ENCODE data around the gene POMT2.

POMT2 gene

DNA sequence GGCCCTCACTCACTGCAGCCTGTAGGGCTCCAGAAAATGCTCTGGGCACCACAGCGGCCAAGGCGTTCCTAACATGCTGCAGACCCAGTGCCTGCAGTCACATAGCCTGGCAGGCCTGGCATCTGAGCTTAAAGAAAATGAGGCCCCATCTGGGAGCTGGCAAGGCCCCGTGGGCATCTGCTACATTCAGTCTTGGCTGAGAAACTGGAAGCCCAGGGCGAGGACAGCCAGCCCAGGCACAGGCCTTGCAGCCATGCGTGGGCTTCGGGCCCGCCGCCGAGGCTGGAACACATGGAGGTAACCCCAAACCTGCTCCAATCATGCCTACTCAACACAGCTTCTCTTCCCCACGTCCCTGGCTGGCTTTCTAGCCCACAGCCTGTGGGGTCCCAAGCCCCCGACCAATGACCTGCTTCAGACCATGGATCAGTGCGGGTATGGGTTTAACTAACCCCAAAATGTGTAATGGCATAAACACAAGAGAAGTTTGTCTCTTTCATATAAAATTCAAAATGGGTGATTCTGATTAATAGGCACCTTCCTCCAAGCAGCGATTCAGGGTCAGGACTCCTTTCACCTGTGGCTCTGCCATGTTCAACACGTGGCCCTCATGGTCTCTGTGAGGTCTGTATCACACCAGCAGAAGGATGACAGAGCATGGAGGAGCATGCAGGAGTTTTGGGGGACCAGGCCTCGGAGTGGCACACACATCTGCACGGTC lies 56.1 kb downstream of the POMT2 start:
- no peak for DNase-seq

DNA sequence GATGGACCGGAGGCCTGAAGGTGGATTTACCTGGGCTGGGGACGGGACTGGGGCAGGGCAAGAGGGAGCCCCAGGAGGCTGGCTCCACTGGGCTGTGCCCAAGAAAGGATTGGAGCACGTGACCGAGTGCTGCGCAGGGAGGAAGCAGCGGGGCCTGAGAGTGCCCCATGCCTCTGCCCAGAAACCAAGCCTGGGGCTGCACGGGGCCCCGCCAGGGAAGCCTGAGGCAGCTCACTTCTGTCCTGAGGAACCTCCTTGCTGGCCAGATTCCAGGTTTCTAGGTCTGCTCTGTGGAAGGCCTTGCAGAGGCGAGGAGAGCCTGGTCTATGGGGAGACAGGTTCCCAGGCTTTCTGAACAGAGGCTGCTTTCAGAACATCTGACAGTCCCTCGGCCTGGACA lies 60.1 kb downstream of the POMT2 start:
- no peak for DNase-seq

DNA sequence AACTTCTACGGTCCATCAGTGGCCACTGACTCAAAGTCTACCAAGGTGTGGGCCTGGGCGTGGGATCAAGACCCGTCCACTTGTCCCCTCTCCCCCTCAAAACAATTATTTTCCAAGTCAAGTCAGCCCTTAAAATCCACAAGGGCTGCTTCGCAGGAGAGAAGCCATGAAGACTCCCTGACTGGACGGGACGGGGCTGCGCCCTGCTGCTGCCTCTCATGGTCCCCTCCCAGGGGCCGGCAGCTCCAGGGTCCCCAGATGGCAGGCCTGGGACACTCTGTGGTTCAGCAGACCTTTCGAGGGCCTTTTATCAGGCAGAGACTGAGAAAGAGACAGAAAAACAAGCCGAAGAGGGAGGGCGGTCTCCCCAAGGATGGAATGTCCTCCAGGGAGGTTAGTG lies 60.5 kb downstream of the POMT2 start:
- DNase-seq: no peak

DNA sequence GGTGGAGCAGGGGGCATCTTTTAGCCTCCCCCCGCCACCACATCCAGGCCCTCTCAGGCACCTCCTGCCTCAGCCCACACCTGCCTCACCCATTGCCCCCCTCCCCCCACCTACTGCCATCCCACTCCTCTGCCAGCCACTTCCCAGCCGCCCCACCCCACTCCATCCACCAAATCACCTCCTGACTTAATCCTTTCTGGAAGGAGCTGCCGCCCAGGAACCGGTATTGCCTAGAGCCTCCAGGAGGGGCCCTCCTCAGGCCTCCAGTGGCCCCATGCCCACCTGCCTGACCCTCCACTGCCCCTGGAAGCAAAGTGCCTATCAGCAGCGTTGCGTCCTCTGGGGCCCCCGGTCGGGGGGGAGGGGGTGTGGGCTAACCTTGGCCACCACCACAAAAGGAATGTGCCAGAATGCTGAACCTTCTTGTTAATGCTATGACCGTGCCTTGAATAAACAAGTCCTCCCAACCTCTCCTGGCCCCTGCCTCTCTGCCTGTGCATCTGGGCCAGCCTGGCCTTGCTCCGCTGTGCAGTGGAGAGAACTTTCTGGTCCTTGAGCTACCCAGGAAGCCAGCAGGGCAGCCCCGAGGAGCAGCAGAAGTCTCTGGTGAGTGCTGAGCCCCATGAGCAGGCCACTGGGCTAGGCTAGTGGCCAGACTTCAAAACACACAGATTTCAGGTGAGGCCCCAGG lies 61.5 kb downstream of the POMT2 start:
- DNase-seq: no peak

DNA sequence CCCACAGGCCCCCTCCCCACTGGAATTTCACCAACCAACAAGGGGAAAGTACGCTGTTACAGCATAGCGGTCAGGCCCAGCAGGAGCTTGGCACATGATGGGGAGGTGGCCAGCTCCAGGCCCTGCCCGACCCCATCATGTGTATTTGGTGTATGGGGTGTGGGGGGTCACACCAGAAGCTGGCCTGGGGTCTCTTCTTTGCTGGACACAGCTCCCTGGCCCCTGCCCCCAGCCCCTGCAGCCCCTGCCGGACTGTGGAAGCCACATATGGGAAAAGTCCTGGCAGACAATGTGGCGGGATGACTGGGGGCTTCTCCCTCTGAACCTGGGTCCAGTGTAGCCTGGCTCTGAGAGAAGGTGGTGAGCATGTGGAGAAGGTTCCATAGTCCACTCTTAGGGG lies 62.1 kb downstream of the POMT2 start:
- DNase-seq: no peak

DNA sequence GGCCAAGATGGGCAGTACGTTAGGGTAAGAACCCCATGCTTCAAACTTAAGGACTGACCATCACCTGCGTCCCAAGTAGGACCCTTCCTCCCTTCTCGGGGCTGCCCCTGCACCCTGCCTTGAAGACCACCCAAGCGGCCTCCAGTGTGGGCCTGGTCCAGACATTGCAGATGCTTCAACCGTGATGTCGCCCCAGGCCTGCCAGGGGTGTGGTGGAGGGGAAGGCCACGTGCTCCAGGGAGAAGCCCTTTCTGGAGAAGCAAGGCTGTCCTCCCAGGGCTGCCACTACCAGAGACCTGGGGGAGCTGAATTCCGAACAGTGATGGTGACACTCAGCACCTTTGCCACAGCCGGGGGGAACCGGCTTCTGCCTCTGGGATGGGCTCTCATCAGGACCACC lies 63.0 kb downstream of the POMT2 start:
- no peak for DNase-seq

DNA sequence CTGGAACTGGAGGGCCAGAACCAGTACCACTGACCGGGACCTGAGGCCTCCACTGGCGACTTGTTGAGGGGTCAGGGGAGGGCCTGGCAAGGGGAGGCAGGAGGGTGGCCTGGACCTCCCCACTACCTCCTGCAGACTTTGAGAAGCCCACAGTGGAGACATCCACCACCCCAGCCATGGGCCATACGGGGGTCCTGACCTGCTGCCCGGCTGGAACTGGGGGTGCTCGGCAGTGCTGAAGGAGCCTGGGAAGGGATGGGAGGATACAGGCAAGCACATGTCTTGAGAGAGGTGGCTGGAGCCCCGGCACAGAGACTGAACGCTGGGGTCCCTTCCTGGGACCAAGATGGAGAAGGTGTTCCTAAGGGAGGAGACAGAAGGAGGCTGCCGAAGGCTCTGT lies 64.0 kb downstream of the POMT2 start:
- DNase-seq: no peak

DNA sequence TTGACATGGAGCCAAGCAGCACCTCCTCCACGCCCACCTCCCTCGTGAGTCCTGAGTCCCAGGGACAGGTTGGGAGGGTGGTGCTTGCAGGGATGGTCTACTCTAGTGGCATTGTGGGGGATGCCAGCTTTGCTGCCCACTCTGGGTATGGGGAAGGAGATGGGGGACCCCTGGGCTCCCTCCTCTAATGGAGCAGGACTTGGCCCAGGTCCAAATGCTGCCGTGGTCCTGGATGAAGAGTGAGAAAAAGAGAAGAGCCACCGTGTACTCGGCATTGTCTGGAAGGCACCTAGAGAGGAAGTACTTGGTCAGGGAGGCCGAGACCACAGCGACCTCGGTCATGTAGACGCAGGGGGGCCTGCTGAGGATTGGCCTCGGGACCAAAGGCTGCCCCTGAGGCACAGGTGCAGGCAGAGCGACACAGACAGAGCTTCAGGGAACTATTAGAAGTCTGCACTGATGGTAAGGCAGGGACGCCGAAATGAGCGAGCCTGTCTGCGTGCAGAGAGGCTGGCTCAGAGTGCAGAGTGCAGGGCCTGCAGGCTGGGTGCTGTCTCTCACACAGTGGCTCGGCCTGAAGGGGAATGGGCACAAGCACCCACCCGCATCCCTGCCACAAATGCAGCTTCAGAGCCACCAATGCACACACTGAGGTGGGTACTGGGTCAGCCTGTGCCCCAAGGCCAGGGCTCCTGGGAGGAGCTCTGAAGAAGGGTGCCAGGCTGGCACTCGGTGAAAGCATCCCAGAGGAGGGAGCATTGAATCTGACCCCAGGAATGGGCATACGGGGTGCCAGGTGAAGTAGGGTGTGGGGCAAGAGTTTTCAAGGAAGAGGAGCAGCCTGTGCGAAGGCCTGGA lies 67.1 kb downstream of the POMT2 start:
- DNase-seq: no peak

DNA sequence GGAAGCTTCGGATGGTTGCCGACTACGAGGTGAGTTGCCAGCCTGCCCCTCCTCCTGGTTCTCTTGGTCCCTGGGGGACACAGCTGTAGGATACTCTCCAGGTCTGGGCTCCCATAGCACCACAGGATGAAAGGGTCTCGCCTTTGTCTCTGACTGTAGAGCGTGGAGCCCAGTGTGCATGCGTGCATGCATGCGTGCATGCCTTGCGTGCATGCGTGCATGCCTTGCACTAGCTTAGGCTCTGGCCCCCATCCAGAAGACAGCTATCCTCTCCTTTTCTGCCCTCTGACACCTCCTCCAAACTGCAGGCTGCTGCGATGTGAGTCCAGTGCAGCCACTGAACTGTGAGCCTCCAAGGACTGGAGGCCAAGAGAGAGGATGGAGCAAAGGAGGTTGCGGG lies 68.8 kb downstream of the POMT2 start:
- DNase-seq: no peak

DNA sequence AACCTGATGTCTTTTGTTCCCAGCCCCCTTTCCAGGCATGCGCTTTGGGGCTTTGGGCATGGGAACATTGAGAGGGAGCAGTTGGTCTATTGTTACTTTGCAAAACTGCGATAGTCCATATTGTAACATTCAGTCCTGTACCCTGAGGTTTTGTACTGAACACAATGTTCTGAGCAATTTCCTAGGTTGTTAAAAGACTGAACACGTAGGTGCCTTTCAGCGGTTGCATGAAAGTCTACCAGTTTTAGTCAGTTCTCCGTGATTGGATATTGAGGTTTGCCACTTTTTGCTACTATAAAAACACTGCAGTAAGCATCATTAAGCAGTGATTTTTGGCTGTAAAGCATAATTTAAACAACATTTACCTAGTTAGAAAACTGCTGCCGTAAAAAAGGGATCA lies 69.8 kb downstream of the POMT2 start:
- no peak for DNase-seq

DNA sequence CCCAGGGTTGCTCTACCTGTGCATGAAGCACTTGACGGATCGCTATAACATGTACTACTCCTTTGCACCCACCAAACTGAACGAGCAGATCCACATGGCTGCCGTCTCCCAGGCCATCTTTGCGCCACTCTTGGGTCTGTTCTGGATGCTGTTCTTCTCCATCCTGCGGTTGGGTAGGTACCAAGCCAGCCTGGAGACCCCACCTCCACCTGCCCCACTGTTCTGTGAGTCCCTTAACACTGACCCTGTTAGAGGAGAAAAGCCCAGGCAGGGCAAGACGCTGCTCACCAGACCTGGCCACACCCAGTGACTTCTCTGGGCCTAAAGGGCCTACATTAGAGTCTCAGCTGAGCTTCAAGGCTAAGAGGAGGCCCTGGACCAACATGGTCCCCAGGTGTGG lies 71.4 kb downstream of the POMT2 start:
- DNase-seq: no peak

DNA sequence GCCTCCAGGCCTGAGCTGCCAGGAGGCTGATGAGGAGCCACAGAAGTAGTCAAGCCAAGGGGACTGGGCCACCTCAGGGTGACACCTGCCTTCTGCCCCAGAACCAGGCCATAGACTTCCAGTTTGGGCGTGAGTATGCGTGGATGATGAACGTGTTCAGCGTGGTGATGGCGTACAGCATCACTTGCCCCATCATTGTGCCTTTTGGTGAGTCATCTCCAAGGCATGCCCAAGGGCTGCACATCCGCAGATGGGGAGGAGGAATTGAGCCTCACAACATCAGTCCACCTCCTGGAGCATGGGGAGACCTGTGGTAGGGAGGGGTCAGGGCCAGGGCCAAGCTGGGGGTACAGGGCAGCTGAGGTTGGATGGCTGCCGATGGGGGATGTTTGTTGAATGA lies 72.0 kb downstream of the POMT2 start:
- DNase-seq: no peak

DNA sequence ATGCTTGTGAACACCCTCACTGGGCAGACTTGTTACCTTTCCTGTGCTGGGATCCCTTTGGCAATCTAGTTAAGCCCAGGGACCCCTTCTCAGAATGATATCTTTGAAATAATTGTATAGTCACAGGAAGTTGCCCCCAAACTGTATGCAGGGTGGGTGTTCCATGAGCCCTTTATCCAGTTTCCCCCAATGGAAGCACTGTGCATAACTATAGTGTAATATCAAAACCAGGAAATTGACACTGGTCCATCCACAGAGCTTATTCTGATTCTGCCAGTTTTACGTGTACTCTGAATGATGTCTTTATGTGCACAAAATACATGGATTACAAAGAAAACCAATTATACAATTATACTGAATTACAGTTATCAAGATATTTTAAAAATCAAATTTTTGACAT lies 73.9 kb downstream of the POMT2 start:
- no peak for DNase-seq

DNA sequence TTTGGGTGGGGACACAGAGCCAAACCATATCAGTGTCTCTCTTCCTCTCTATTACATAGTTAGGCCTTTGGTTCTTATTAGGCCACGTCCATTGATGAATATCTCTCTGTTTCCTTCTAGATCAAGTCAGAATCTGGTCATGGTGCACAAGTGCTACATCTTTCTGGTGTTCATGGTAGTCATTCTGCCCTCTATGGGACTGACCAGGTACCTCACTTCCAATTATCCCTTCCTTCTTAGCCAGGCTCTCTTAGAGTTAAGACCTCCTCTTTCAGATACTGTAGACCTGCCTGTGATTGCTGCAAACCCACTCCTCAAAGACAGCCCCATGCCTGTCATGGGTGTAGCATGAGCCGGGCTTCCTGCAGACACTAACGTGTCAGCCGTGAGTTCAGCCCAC lies 74.9 kb downstream of the POMT2 start:
- DNase-seq: no peak

DNA sequence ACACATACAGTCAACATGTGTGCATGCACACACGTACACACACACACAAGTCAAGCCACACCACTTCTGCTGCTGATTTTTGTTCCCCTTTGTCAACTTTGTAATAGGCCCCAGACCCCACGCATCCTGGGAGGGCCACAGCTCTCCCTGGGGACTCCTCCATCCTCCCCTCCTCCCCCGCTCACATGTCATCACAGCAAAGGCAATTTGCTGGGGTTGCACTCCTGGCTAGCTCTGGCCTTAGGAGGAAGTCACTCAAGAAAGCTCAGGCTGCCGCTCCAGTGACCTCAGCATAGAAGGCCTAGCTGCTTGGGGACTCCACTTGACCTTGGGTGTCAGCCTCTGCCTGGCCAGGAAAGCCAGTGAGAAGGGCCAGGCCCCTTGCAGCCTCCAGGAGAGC lies 76.8 kb downstream of the POMT2 start:
- no peak for DNase-seq

DNA sequence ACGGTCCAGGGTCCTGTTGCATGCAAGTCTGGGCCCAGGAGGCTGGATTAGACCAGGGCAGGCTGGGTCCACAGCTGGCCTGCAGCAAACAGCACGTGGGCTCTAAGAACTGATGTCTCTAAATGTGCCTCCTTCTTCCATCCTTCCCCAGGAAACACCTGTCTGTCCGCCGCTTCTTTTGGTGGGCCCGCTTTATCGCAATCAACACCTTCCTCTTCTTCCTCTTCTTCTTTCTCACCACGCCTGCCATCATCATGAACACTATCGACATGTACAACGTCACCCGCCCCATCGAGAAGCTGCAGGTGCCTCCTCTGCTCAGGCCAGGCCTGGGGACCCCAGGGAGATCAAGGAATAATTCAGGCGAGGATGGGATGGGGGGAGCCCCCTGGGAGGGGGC lies 77.9 kb downstream of the POMT2 start:
- no peak for DNase-seq

DNA sequence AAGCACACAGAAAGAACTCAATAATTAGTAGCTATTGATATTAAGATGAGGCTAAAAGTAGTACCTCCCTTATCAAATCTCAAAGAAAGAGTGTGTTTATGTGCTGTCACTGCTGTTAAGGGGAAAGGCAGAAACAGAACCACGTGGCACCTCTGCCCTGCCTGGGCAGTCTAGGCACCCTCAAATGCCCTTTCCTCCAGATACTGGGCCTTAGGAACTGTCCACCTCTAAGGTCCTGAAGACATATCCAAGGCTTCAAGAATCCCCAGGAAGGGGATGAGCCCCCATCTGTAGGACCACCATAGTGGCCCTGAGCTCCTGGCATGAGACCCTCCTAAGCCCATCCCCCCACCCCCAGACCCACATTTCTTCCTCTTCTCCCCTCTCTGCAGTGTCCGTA lies 78.7 kb downstream of the POMT2 start:
- no peak for DNase-seq

DNA sequence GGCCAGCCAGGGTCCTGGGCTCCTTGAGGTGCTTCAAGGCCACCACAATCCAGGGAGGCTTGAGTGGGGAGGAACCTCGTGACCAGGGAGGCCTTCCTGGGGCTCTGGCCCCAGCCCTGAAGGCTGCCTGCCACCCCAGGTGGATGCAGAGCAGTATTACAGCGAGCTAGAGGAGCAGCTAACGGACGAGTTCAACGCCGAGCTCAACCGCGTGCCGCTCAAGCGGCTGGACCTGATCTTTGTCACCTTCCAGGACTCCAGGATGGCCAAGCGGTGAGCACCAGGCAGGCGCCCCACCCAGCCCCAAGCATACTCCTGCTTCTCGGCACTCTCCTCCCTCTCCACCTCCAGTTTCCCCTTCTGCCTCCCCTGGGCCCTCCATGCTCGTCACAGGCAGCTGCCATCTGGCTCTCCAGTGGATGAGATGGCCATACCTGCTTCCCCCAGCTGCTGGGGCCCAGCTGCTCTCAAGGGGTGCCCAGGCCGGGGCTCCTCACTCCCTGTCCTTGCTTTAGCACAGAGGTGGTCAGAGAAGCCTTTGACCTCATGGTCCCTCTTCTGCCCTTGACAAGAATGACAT lies 80.3 kb downstream of the POMT2 start:
- no peak for DNase-seq

DNA sequence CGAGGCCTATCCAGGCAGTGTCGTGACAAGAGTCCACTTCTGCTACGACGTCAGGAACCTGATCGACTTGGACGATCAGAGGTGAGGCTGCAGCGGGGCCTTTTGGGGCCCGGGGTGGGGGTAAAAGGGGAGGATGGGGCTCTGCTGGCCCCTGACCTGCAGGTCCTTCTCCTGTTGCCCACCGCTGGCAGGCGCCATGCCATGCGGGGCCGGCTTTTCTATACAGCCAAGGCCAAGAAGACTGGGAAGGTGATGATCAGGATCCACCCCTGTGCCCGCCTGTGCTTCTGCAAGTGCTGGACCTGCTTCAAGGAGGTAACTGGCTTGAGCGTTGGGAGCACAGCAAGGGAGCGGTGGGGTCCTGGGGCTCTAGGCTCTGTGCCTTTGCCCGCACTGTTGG lies 81.3 kb downstream of the POMT2 start:
- DNase-seq: no peak

DNA sequence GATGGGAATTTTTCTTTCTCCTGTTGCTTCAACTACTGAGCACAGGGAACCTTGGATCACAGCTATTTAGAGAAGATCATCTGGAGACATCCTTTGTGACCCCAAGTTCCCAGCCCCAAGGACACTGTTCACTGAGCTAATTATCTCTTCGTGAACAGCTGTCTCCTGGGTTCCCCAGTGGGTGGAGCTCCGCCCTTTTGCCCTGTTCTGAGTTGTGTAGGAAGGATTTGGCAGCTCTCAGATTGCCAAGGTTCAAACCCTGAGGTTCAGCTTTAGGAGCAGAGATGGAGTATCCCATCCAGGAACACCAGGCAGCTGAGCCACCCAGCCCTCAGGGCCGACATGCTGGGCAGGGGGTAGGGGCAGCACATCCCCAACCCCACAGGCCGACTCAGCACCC lies 81.7 kb downstream of the POMT2 start:
- DNase-seq: no peak

DNA sequence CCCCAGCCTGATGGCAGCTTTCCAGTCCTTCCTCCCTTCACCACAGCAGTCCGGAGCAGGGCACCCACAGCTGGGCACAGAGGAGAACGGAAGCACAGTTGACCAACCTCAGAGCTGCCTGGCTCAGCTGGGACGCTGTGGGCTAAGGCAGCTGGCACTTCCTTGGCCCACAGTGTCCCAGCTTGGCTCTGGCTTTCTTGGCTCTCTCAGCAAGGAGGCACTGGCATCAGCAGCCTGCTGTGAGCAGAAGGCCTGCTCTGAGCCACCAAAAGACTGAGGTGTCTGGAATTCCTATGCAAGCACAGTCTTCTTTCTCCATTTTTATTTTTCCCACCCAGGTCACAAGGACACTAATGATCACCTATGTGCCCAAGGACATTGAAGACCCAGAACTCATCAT lies 82.3 kb downstream of the POMT2 start:
- no peak for DNase-seq

DNA sequence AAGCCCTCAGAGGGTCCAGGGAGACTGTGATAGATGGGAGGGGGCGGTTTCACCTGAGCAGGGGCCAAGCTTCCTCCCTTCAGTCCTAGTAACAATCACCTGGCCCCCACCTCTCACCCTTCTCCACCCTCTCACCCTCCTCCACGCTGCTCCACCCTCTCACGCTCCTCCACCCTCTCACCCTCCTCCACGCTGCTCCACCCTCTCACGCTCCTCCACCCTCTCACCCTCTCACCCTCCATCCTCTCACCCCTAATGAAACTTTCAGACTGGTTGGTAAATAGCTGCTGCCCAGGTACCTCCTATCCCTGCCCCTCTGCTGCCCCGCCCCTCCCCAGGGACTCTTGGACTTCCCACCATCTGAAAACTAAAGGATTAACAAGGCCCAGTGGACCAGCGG lies 83.9 kb downstream of the POMT2 start:
- DNase-seq: no peak

DNA sequence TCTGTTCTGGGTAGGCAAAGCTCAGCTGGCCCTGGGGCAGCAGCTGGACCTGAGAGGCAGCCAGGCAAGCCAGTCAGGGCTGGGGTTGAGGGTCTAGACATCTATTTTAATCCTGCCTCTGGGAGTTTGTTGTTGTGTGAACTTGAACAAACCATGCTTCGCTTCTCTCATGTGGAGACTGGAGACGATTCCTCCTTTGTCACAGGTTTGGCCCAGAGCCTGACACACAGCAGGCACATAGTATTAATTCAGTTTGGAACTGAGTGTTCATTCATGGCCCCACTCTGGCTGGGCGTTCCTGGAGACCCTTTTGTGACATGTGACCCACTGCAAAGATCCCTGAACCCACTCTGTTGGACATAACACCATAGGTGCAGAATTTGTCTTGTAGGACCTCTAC lies 89.0 kb downstream of the POMT2 start:
- DNase-seq: no peak

DNA sequence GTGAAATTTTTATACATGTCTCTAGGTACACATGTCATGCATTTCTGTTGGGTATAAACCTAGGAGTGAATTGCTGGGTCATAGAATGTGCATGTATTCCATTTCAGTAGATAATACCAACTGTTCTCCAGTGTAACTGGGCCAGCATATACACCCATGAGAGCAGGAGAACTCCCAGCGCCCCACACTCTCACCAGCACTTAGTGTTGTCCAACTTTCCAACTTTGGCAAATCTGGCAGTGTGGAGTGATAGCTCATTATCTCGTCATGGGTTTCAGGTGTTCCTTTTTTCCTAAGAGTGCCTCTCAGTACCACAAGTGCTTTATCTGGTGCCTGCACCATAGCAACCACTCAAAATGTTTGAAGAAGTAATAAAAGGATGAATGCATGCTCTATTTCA lies 89.8 kb downstream of the POMT2 start:
- no peak for DNase-seq

All from activated gamma-delta T cell treated with Interleukin-2 at 50 U/mL for 16 hours (primary cell).